NAMALWA (cell line): ENCODE data around the gene NUDT8.
"Not testable (repeated sequence)": the region's sequence is repeated elsewhere in the genome, so short reads cannot be mapped to it uniquely, and the experiment has no call there.

Experiments
- DNase-seq: peaks from one replicate; pipeline ENCODE4 v3.0.0-alpha.2; 2015; ENCODE audit warnings: low spot score

The NUDT8 gene

GRCh38 chr11:67627812-67628624, 1.7 kb downstream of the NUDT8 start:
- DNase-seq = no peak

- no peak for DNase-seq
Observed at GRCh38 chr11:67627441-67627811, 2.3 kb downstream of the NUDT8 start.

- DNase-seq = no peak
Observed at GRCh38 chr11:67626970-67627369, 2.8 kb downstream of the NUDT8 start.

DNA sequence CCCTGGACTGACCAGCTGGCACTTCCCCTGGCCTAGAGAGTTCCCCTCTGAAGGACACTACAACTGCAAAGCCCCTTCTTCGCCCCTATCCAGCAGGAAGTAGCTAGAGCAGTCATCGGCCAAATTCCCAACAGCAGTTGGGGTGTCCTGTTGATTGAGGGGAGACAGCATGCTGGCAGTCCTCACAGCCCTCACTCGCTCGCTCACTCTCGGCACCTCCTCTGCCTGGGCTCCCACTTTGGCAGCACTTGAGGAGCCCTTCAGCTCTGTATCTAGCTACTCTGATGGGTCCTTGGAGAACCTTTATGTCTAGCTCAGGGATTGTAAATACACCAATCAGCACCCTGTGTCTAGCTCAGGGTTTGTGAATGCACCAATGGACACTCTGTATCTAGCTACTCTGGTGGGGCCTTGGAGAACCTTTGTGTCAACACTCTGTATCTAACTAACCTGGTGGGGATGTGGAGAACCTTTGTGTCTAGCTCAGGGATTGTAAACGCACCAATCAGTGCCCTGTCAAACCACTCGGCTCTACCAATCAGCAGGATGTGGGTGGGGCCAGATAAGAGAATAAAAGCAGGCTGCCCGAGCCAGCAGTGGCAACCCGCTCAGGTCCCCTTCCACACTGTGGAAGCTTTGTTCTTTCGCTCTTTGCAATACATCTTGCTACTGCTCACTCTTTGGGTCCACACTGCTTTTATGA, 3.5 kb downstream of the NUDT8 start:
- not testable (repeated sequence) for DNase-seq

GRCh38 chr11:67623795-67624194, 5.9 kb downstream of the NUDT8 start:
- DNase-seq = not testable (repeated sequence)

- DNase-seq = not testable (repeated sequence)
Observed at GRCh38 chr11:67622905-67623304, 6.8 kb downstream of the NUDT8 start.

- DNase-seq = not testable (repeated sequence)
Observed at GRCh38 chr11:67621928-67622327, 7.8 kb downstream of the NUDT8 start.

DNA sequence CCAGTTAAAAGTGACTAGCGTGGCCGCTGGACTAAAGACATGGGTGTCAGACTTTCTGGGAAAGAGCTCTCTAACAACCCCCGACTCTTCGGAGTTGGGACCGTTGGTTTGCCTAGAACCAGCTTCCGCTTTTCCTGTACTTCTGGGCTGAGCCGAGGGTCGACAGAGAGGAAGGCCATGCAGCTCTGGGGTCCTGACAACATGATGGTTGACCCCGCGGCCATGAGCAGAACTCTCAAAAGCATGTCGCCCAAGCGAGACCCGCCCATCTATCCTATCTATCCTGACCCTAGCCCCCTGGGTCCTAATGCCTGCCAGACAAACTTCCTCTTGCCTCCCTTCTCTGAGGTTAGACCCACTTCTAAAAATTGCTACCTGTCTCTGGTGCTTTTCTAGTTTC, 9.1 kb downstream of the NUDT8 start:
- not testable (repeated sequence) for DNase-seq

DNA sequence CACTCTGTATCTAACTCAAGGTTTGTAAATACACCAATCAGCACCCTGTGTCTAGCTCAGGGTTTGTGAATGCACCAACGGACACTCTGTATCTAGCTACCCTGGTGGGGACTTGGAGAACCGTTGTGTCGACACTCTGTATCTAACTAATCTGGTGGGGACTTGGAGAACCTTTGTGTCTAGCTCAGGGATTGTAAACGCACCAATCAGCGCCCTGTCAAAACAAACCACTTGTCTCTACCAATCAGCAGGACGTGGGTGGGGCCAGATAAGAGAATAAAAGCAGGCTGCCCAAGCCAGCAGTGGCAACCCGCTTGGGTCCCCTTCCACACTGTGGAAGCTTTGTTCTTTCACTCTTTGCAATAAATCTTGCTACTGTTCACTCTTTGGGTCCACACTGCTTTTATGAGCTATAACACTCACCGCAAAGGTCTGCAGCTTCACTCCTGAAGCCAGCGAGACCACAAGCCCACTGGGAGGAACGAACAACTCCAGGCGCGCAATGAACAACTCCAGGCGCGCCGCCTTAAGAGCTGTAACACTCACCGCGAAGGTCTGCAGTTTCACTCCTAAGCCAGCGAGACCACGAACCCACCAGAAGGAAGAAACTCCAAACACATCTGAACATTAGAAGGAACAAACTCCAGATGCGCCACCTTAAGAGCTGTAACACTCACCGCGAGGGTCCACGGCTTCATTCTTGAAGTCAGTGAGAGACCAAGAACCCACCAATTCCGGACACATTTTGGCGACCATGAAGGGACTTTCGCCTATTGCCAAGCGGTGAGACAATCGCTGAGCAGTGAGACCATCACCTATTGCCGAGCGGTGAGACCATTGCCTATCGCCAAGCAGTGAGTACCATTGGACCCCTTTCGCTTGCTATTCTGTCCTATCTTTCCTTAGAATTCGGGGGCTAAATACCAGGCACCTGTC, 9.8 kb downstream of the NUDT8 start:
- DNase-seq = not testable (repeated sequence)

GRCh38 chr11:67618901-67619659, 10.7 kb downstream of the NUDT8 start:
- DNase-seq = not testable (repeated sequence)

GRCh38 chr11:67617243-67617953, 12.3 kb downstream of the NUDT8 start:
- DNase-seq = no peak

DNA sequence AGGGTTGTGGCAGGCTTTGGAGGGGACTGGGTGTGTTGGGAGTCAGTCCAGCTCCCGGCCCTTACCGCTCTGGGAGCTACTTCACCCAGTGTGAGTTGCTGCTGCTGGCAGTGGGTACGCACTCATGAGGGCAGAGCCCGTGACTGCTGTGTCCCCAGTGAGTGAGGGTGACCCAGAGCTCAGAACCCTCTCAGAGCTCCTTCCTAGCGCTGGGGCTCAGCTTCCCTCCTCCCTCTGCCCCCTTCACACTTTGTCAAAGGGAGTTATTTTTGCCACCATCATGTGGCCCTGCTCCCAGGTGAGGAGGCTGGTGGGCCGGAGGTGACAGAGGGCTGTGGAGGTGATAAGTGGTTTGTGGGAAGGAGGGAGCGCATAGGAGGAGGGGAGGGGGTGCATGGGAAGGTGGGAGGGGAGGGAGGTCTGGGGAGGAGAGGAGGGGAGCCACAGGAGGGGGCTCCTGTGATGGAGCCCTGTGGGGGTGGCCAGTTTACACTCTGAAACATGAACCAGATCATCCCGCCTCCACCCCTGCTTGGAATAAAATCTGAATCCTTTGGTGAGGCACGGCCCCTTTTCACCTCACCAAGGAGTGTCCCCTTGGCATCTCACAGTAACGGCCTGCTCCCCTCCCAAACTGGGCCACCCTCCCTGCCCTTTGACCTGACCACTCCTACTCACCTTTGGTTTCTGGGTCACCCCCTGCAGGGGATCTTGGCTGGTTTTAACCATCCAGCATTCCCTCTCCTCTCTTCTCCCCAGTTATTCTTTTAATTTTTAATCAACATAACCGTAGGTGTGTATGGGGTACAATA, 13.1 kb downstream of the NUDT8 start:
- DNase-seq = no peak

DNA sequence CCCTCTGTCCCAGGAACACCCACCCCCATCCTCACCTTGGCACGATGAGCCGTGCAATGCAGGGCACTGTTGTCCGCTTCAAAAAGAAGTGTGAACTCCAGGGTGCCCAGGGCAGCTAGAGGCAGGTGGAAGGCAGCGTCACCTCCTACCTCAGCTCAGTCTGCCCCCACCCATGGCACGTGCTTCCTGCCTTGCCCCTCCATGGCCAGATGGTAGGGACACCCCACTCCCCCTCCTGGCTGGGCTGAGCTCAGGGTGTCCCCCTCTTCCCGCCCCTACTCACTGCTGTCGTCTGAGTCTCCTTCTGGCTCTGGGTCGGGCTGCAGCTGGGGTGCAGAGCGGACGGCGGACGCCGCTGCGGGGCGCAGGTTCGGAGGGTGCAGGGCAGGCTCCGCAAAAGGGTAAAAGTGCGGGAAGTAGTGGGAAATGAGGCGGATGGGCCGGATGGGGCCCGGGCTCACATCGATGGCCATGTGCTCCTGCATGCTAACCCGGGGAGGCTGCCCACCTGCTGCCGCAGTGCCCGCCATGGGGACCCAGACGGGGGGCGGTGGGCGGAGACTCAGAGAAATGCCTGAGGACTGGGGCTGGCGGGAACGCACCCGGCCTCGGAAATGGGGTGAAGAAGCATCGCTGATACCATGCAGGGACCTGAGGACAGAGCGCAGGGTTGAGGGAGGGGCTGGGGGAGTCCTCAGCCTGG, 13.9 kb downstream of the NUDT8 start:
- no peak for DNase-seq

DNA sequence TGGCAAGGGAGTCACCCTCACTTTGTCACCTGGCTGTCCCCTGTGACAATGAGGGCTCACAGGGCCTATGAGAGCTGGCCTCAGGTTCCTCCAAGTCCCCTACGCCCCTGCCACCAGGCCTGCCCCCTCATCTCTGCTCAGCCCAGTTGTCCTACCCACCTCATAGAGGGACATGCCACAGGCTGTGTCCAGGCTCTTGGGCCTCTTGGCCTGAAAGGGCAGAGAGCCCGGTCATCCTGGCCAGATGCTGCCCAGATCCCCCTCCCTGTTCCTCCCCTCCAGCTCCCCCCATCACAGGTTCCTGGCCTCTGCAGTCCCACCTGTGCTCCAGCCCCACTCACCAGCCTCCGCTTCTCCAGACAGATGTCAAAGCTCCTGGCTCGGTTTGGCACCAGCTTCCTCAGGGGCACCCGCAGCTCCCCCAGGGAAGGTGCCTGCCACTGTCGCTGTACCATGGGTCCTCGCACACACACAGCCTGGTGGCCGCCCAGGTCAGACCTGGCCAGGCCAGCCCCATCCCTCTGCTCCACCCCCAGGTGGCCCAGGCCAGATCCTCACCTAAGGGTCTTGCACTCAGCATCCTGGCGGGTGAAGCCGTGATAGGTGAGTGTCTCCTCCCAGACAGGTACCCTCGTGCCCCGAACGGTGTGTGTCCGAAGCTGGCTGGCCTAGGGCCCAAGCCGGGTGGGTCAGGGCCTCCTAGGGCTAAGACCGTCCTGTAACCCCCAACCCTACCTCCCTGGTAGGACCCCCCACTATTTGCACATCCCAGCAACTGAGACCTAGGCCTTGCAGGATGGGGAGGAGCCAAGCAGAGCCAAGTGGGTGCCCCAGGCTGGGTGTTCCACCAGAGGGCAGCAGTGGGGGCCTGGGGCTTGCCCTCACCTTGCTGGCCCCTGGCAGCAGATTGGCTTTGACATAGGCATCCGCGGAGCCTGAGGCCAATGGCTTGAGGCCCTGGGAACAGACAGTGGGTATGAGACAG, 14.7 kb downstream of the NUDT8 start:
- peak; percentile 72 for DNase-seq

DNA sequence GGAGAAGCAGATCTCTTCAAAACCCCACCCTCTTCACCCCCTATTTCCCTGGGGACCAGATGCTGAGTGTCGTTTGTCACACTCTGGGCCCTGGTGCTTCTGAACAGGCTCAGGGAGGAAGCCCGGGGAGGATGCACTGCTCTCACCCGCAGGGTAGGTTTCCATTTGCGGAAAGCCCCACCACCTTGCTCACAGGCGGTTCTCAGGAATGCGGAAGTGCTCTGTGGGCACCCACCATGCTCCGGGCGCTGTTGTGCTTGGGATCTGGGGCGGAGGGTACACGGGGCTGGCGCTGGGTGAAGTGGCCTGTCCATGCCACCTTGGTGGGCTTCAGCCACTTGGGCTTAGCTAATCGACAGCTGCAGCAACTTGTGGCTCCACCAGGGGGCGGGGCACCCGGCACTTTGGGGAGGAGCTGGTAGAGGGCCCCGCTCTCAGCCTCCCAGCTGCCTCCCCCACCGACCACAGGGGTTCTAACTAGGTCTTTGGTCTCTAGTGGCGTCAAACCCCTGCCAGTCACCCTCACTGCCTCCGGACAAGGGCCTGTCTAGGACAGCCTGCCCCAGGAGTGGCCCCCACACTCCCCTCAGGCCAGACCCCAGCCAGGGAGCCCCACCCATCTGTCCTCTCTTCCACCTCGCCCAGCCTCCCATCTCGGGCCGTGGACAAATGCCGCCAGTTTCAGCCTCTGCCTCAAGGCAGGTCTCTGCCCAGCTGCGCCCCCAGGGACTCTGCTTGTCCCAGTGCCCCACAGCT, 15.6 kb downstream of the NUDT8 start:
- peak; percentile 97 for DNase-seq

GRCh38 chr11:67613313-67613959, 16.3 kb downstream of the NUDT8 start:
- DNase-seq = no peak

GRCh38 chr11:67612751-67613150, 17.0 kb downstream of the NUDT8 start:
- DNase-seq = no peak
